ENCODE results near the gene FMNL2. TPM values are rescaled to one million over a fixed set of nuclear protein-coding genes. Genes with fewer than 3 reads are reported as not detected.

The FMNL2 gene
- total RNA-seq, 3 donors from 2014 or later (not counting 1 experiment from before 2014, with no cell fraction given), result 0.34 to 3.0 (median 0.78) TPM

- no peak for TF ChIP-seq CTCF (IDR thresholded peaks at IDR 0.05)
- Mint-ChIP-seq H3K36me3 (no peaks in the 10 kb centered on the region), H3K4me1 (no peaks in the 10 kb centered on the region), H3K27ac (no peak overlapping the region), H3K27me3 (ENCODE audit: low read depth in 2 of 2) (peaks cover 3 to 25% of the 10 kb centered on the region in 2 donors), H3K4me3 (no peak overlapping the region), H3K9me3 (no peaks in the 10 kb centered on the region)
- H3K4me1 ChIP-seq (ENCODE audit: control insufficient read depth, insufficient read depth, low read length), result no peaks in the 10 kb centered on the region
- H3K27me3 ChIP-seq (ENCODE audit: control insufficient read depth, insufficient read depth, low read length), result no peaks in the 10 kb centered on the region
- no peaks in the 10 kb centered on the region for H3K9me3 ChIP-seq (ENCODE audit: control insufficient read depth, insufficient read depth, low read length)
- H3K4me3 ChIP-seq (ENCODE audit: low read length), result no peak overlapping the region
- DNase-seq (peak in 1 of 2 donors; percentile 4), ATAC-seq (peak in 1 of 3 donors; percentile 76)
- no peaks in the 10 kb centered on the region for H3K36me3 ChIP-seq (ENCODE audit: control insufficient read depth, insufficient read depth, low read length)
- 49% methylated on average over 7 of the region's 8 CpGs for WGBS (ENCODE audit: insufficient coverage)
- peak overlapping the region; percentile 30 for H3K27ac ChIP-seq (ENCODE audit: low read length)
- intact Hi-C loops (cut with micrococcal nuclease), result no loop called here
Observed at GRCh38 chr2:152421521-152422370, 86.8 kb downstream of the FMNL2 start.

DNA sequence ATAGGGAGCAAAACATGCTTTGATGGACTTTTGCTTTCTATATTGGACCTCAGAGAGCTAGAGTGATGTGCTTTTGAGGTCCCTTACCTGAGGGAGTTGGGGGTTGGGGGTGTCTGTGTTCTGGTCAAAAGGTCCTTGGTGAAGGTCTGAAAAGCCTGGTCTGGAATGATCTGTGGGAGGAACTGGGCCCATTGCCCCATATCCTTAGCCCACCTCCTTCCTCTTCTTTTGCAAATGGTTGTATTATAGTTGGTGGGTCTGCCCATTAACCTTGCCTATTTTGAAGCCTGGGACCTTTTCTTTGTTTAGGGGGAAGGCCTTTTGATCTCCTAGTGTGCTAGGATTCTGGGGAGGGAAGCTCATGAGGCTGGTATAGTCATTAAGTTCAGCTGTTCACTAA lies 88.7 kb downstream of the FMNL2 start:
- H3K9me3 ChIP-seq (ENCODE audit: control insufficient read depth, insufficient read depth, low read length), result no peaks in the 10 kb centered on the region
- intact Hi-C loops (cut with micrococcal nuclease), result no loop called here
- no peak overlapping the region for H3K27ac Mint-ChIP-seq
- no peaks in the 10 kb centered on the region for H3K36me3 ChIP-seq (ENCODE audit: control insufficient read depth, insufficient read depth, low read length)
- peaks cover 3 to 26% of the 10 kb centered on the region in 2 donors for H3K27me3 Mint-ChIP-seq (ENCODE audit: low read depth in 2 of 2)
- no peak for ATAC-seq
- no peaks in the 10 kb centered on the region for H3K36me3 Mint-ChIP-seq
- no peak overlapping the region for H3K27ac ChIP-seq (ENCODE audit: low read length)
- H3K4me3 Mint-ChIP-seq, result no peak overlapping the region
- H3K4me3 ChIP-seq (ENCODE audit: low read length), result no peak overlapping the region
- H3K4me1 Mint-ChIP-seq, result no peaks in the 10 kb centered on the region
- H3K9me3 Mint-ChIP-seq, result no peaks in the 10 kb centered on the region
- no peak for TF ChIP-seq CTCF (IDR thresholded peaks at IDR 0.05)
- H3K27me3 ChIP-seq (ENCODE audit: control insufficient read depth, insufficient read depth, low read length), result no peaks in the 10 kb centered on the region
- DNase-seq, result no peak
- H3K4me1 ChIP-seq (ENCODE audit: control insufficient read depth, insufficient read depth, low read length), result no peaks in the 10 kb centered on the region

GRCh38 chr2:152425765-152426727 lies 91.1 kb downstream of the FMNL2 start:
- Histone ChIP-seq H3K4me3 (ENCODE audit: low read length) (no peak overlapping the region), H3K27ac (ENCODE audit: low read length) (no peak overlapping the region), H3K4me1 (ENCODE audit: control insufficient read depth, insufficient read depth, low read length) (no peaks in the 10 kb centered on the region), H3K9me3 (ENCODE audit: control insufficient read depth, insufficient read depth, low read length) (no peaks in the 10 kb centered on the region), H3K36me3 (ENCODE audit: control insufficient read depth, insufficient read depth, low read length) (no peaks in the 10 kb centered on the region), H3K27me3 (ENCODE audit: control insufficient read depth, insufficient read depth, low read length) (no peaks in the 10 kb centered on the region)
- peaks cover 0 to 7% of the 10 kb centered on the region in 2 donors for H3K27me3 Mint-ChIP-seq (ENCODE audit: low read depth in 2 of 2)
- H3K4me3 Mint-ChIP-seq, result no peak overlapping the region
- whole genome bisulfite sequencing (ENCODE audit: insufficient coverage), result 79% methylated on average over 8 of the region's 8 CpGs
- ATAC-seq, result no peak
- no peak overlapping the region for H3K27ac Mint-ChIP-seq
- no peaks in the 10 kb centered on the region for H3K4me1 Mint-ChIP-seq
- intact Hi-C loops (cut with micrococcal nuclease), result no loop called here
- H3K9me3 Mint-ChIP-seq, result no peaks in the 10 kb centered on the region
- TF ChIP-seq CTCF (IDR thresholded peaks at IDR 0.05), result no peak
- DNase-seq, result no peak
- no peaks in the 10 kb centered on the region for H3K36me3 Mint-ChIP-seq

All from natural killer cell (primary cell).